ENCODE measurements around the gene NFASC. TPM values are rescaled to one million over a fixed set of nuclear protein-coding genes. Genes with fewer than 3 reads are reported as not detected.
A peak's percentile ranks its signal among the peaks of the same experiment; 100 is the strongest.

Gene NFASC
- polyA plus RNA-seq, 3 donors: 0.08 TPM; not detected in 2

DNA sequence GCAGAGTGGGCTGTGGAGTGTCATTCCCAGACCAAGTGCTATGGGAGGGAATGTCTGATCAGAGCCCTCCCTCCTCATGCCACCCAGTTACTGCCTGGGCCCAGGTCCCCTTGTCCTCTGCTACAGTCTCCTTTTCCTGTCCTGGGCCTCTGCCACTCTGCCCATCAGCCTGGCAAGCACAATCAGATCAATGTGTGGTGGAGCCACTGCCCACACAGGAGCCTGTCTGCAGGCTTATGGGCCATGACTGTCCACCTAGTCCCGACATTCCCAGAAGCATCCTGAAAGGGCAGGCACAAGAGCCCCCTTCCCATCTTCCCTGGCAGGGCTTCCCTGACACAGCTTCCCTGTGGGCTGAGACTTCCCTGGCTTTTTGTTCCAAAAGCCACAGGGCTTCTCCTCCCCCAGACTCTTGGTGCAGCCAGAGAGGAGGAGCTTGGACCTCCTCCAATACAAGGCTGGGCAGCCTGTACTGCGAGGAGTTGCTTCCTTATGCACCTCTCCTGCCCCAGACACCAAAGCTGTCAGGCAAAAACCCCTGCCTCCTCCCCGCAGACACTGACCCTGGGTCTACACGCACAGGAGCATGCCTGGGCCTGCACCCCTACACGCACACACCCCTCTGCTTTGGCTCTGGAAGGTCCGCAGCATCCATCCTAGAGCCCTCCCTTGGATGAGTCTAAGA, 143.2 kb downstream of the NFASC start:
- Histone ChIP-seq H3K4me3 (replicated peaks in 1 of 3; ENCODE audit: low read depth in 2 of 3, low read length in 3 of 3) (no peak overlapping the region), H2AFZ (ENCODE audit: insufficient read depth, low read depth, low read length, poor library complexity, severe bottlenecking) (no peak overlapping the region), H3K4me2 (replicated peaks; ENCODE audit: extremely low read depth, low read length, poor library complexity, severe bottlenecking) (no peak overlapping the region), H3K9me3 (replicated peaks in 1 of 2; ENCODE audit: control insufficient read depth in 1 of 2, insufficient read depth in 1 of 2, low read length in 2 of 2) (no peaks in the 10 kb centered on the region), H3K4me1 (ENCODE audit: control insufficient read depth in 1 of 2, insufficient read depth in 2 of 2, low read length in 2 of 2) (no peaks in the 10 kb centered on the region), H3K27me3 (ENCODE audit: control insufficient read depth in 2 of 2, insufficient read depth in 2 of 2, low read length in 2 of 2) (no peaks in the 10 kb centered on the region), H3K9ac (ENCODE audit: insufficient read depth, low read length, poor library complexity, severe bottlenecking) (no peak overlapping the region), H4K20me1 (ENCODE audit: insufficient read depth, low read length) (no peaks in the 10 kb centered on the region), H3K79me2 (ENCODE audit: insufficient read depth, low read length) (no peaks in the 10 kb centered on the region), H3K36me3 (replicated peaks in 1 of 2; ENCODE audit: control insufficient read depth in 1 of 2, insufficient read depth in 2 of 2, low read length in 2 of 2) (no peaks in the 10 kb centered on the region), H3K27ac (ENCODE audit: low read depth in 1 of 2, low read length in 2 of 2) (no peak overlapping the region)
- TF ChIP-seq, protein P1, sequence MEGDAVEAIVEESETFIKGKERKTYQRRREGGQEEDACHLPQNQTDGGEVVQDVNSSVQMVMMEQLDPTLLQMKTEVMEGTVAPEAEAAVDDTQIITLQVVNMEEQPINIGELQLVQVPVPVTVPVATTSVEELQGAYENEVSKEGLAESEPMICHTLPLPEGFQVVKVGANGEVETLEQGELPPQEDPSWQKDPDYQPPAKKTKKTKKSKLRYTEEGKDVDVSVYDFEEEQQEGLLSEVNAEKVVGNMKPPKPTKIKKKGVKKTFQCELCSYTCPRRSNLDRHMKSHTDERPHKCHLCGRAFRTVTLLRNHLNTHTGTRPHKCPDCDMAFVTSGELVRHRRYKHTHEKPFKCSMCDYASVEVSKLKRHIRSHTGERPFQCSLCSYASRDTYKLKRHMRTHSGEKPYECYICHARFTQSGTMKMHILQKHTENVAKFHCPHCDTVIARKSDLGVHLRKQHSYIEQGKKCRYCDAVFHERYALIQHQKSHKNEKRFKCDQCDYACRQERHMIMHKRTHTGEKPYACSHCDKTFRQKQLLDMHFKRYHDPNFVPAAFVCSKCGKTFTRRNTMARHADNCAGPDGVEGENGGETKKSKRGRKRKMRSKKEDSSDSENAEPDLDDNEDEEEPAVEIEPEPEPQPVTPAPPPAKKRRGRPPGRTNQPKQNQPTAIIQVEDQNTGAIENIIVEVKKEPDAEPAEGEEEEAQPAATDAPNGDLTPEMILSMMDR (IDR thresholded peaks at IDR 0.05): no peak
- H3K4me3 Mint-ChIP-seq: no peak overlapping the region
- H3K36me3 Mint-ChIP-seq: no peaks in the 10 kb centered on the region
- 28% methylated on average over 3 of the region's 6 CpGs for WGBS (ENCODE audit: insufficient coverage)
- intact Hi-C loops (cut with micrococcal nuclease): no loop called here
- H3K27ac Mint-ChIP-seq: peak overlapping the region in 2 of 7 donors; percentile 28 to 31
- H3K27me3 Mint-ChIP-seq (ENCODE audit: low read depth in 3 of 3): peaks cover 2 to 4% (median 3%) of the 10 kb centered on the region in 3 donors
- H3K9me3 Mint-ChIP-seq: peaks cover 0 to 2% (median 0%) of the 10 kb centered on the region in 7 donors
- H3K4me1 Mint-ChIP-seq: peaks cover 6% of the 10 kb centered on the region
- no peak for DNase-seq

- no peaks in the 10 kb centered on the region for H3K79me2 ChIP-seq (ENCODE audit: insufficient read depth, low read length)
- H3K9ac ChIP-seq (ENCODE audit: insufficient read depth, low read length, poor library complexity, severe bottlenecking): no peak overlapping the region
- no CpG with 5 or more reads among the region's 10 CpGs for WGBS (ENCODE audit: insufficient coverage)
- TF ChIP-seq, protein P1 (IDR thresholded peaks at IDR 0.05): no peak
- H3K4me3 Mint-ChIP-seq: no peak overlapping the region
- H3K4me1 ChIP-seq (ENCODE audit: control insufficient read depth in 1 of 2, insufficient read depth in 2 of 2, low read length in 2 of 2): no peaks in the 10 kb centered on the region
- intact Hi-C loops (cut with micrococcal nuclease): no loop called here
- H4K20me1 ChIP-seq (ENCODE audit: insufficient read depth, low read length): no peaks in the 10 kb centered on the region
- no peak overlapping the region for H2AFZ ChIP-seq (ENCODE audit: insufficient read depth, low read depth, low read length, poor library complexity, severe bottlenecking)
- peaks cover 0 to 2% (median 0%) of the 10 kb centered on the region in 7 donors for H3K9me3 Mint-ChIP-seq
- peak overlapping the region in 1 of 7 donors; percentile 18 for H3K27ac Mint-ChIP-seq
- no peak overlapping the region for H3K4me3 ChIP-seq (replicated peaks in 1 of 3; ENCODE audit: low read depth in 2 of 3, low read length in 3 of 3)
- no peaks in the 10 kb centered on the region for H3K9me3 ChIP-seq (replicated peaks in 1 of 2; ENCODE audit: control insufficient read depth in 1 of 2, insufficient read depth in 1 of 2, low read length in 2 of 2)
- no peaks in the 10 kb centered on the region for H3K36me3 ChIP-seq (replicated peaks in 1 of 2; ENCODE audit: control insufficient read depth in 1 of 2, insufficient read depth in 2 of 2, low read length in 2 of 2)
- H3K27me3 ChIP-seq (ENCODE audit: control insufficient read depth in 2 of 2, insufficient read depth in 2 of 2, low read length in 2 of 2): no peaks in the 10 kb centered on the region
- H3K27ac ChIP-seq (ENCODE audit: low read depth in 1 of 2, low read length in 2 of 2): no peak overlapping the region
- peak in 1 of 3 donors; percentile 7 for DNase-seq
- H3K4me2 ChIP-seq (replicated peaks; ENCODE audit: extremely low read depth, low read length, poor library complexity, severe bottlenecking): no peak overlapping the region
- H3K27me3 Mint-ChIP-seq (ENCODE audit: low read depth in 3 of 3): peaks cover 1 to 4% (median 3%) of the 10 kb centered on the region in 3 donors
- H3K36me3 Mint-ChIP-seq: no peaks in the 10 kb centered on the region
- peaks cover 6% of the 10 kb centered on the region for H3K4me1 Mint-ChIP-seq
These were observed 144.1 kb downstream of the NFASC start for GRCh38 chr1:205014783-205015182.

Data from CD14-positive monocyte (primary cell).